AML-193 (cell line): ENCODE results near the gene C3orf20.

Experiments used
- DNase-seq, 2 experiments: peaks; one replicate each; lab custom pipeline; 2025; lab: John Stamatoyannopoulos, UW

C3orf20 gene

GRCh38 chr3:14774431-14774830 lies 99.5 kb downstream of the C3orf20 start:
- no peak for DNase-seq

- no peak for DNase-seq
These were observed 100.1 kb downstream of the C3orf20 start for GRCh38 chr3:14775011-14775410.

GRCh38 chr3:14775563-14775962 lies 100.6 kb downstream of the C3orf20 start:
- no peak for DNase-seq

- no peak for DNase-seq
These were observed 104.2 kb downstream of the C3orf20 start for GRCh38 chr3:14779069-14779685.

- DNase-seq = peak; percentile 72 to 76
These were observed 106.1 kb downstream of the C3orf20 start for GRCh38 chr3:14780927-14781507.

- DNase-seq = no peak
These were observed 108.6 kb downstream of the C3orf20 start for GRCh38 chr3:14783480-14784086.

- DNase-seq = no peak
These were observed 109.2 kb downstream of the C3orf20 start for GRCh38 chr3:14784087-14784681.

- DNase-seq = no peak
These were observed 110.5 kb downstream of the C3orf20 start for GRCh38 chr3:14785207-14786155.

- no peak for DNase-seq
These were observed 111.4 kb downstream of the C3orf20 start for GRCh38 chr3:14786369-14786768.

- DNase-seq = no peak
These were observed 112.7 kb downstream of the C3orf20 start for GRCh38 chr3:14787630-14788029.

GRCh38 chr3:14788644-14789043 lies 113.7 kb downstream of the C3orf20 start:
- DNase-seq = no peak

GRCh38 chr3:14789221-14789620 lies 114.3 kb downstream of the C3orf20 start:
- DNase-seq = no peak

GRCh38 chr3:14789640-14790285 lies 114.8 kb downstream of the C3orf20 start:
- DNase-seq = no peak

GRCh38 chr3:14791343-14791945 lies 116.5 kb downstream of the C3orf20 start:
- DNase-seq = peak; percentile 37 to 57

GRCh38 chr3:14792691-14793121 lies 117.8 kb downstream of the C3orf20 start:
- no peak for DNase-seq

GRCh38 chr3:14793126-14793857 lies 118.4 kb downstream of the C3orf20 start:
- no peak for DNase-seq

GRCh38 chr3:14793858-14794234 lies 118.9 kb downstream of the C3orf20 start:
- DNase-seq = no peak

GRCh38 chr3:14794435-14794834 lies 119.5 kb downstream of the C3orf20 start:
- DNase-seq = no peak

- DNase-seq = no peak
These were observed 121.1 kb downstream of the C3orf20 start for GRCh38 chr3:14795996-14796395.

- DNase-seq = no peak
These were observed 121.6 kb downstream of the C3orf20 start for GRCh38 chr3:14796403-14797077.
